Measurements from ENCODE around the gene PLEKHG4.

DNA sequence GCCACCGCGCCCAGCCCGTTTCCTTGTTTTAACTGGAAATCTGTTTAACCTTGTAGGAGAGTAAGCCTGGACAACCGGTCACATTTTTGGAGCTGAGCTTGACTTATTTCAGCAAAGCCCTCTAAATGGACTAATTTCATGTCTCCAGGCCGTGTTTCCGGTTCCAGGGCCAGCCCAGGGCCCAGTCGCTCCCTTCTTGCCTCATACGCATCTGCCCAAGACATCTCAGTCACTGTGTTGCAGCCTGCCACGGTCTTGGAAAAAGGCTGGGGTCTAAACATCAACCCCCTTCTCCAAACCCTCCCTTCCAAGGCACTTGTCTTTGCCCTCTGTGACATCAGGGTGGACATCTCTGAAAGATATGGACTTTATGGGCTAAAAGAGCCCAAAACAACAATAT lies 18.9 kb downstream of the PLEKHG4 start:
- TF ChIP-seq, protein P1, sequence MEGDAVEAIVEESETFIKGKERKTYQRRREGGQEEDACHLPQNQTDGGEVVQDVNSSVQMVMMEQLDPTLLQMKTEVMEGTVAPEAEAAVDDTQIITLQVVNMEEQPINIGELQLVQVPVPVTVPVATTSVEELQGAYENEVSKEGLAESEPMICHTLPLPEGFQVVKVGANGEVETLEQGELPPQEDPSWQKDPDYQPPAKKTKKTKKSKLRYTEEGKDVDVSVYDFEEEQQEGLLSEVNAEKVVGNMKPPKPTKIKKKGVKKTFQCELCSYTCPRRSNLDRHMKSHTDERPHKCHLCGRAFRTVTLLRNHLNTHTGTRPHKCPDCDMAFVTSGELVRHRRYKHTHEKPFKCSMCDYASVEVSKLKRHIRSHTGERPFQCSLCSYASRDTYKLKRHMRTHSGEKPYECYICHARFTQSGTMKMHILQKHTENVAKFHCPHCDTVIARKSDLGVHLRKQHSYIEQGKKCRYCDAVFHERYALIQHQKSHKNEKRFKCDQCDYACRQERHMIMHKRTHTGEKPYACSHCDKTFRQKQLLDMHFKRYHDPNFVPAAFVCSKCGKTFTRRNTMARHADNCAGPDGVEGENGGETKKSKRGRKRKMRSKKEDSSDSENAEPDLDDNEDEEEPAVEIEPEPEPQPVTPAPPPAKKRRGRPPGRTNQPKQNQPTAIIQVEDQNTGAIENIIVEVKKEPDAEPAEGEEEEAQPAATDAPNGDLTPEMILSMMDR (IDR thresholded peaks at IDR 0.05): no peak
- TF ChIP-seq ZFX (IDR thresholded peaks at IDR 0.05; ENCODE audit: borderline replicate concordance): no peak

Measured in 22Rv1 (cell line).